NCI-H187 treated with DMSO at 0.1 percent for 48 hours (cell line): ENCODE results near the gene HCRT.
"Not testable (repeated sequence)": the region's sequence is repeated elsewhere in the genome, so short reads cannot be mapped to it uniquely, and the experiment has no call there.

Source experiments
- DNase-seq: peaks from one replicate; lab custom pipeline; 2025; lab: John Stamatoyannopoulos, UW

Gene HCRT

DNA sequence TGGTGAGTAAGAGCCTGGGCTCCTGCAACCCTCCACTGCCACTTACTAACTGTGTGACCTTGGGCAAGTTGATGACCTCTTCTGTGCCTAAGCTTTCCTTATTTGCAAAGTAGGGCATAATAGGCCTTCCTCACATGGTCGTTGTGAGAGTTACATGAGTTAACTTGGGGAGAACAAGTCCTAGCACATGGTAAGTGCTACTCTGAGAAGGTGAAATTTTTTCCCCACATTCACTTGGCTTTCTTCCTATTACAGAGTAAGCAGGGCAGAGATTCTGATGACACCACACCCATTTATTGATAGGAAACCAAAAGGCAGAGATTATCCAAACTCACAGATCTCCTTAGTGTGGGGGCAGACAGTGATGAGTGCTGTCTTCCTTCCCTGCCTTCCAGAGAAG is 5.9 kb downstream of the HCRT start:
- DNase-seq = no peak

GRCh38 chr17:42178817-42179216 is 6.4 kb downstream of the HCRT start:
- DNase-seq = no peak

- DNase-seq = no peak
Measured at GRCh38 chr17:42177684-42178083, 7.6 kb downstream of the HCRT start.

DNA sequence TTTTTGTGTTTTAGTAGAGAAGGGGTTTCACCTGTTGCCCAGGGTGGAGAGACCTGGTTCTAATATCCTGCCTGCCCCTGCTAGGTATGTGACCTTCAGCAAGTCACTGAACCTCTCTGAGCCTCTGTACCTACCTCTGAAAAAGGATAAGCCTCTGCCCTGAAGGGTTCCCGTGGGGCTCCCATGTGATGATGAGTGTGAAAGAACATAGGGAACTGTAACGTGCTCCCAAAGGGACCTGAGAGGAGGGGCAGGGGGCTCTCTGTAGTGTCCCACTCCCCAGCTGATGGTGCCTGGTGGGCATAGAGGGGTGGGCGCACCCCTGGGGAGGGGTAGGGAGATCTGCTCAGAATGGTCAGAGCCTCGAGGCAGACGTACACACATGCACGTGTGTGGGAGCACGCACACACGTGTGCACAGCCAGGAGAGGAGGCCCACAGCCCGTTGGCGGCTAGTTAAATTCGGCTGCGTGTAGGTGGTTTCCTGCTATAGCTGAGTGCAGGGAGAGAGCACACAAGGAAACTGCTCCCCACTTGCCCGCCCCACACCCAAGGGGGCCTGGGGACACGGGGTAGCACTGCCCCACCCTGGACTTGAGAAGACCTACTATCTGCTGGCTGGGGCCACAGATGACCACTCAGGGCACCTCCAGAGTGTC is 11.0 kb downstream of the HCRT start:
- DNase-seq = no peak

- no peak for DNase-seq
Measured at GRCh38 chr17:42171831-42172230, 13.4 kb downstream of the HCRT start.

GRCh38 chr17:42169351-42169750 is 15.9 kb downstream of the HCRT start:
- no peak for DNase-seq

GRCh38 chr17:42167807-42168206 is 17.4 kb downstream of the HCRT start:
- no peak for DNase-seq

DNA sequence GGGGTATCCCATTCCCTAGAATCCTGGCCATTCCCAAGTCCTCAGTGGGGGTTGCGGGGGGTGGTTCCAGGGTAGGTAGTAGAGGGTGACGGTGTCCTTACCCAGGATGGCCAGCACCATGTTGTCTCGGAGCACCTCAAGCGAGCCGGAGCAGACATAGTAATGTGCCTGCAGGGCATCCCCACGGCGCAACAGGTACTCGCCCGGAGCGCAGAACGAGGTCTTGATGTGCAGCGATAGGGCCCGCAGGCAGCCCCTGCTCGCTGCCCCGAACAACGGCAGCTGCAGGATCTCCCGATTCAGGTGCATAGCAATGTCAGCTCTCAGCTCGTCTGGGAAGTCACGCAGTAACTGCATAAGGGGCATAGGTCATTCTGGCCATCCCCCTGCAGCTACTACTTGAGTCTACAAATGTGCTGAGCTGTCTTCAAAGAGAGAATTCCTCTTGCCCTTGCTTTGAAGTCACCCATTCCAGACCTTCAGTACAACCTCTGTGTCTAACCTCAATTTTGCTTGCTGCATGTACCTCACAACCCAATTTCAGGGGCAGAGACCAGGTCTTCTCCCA is 19.0 kb downstream of the HCRT start:
- no peak for DNase-seq

DNA sequence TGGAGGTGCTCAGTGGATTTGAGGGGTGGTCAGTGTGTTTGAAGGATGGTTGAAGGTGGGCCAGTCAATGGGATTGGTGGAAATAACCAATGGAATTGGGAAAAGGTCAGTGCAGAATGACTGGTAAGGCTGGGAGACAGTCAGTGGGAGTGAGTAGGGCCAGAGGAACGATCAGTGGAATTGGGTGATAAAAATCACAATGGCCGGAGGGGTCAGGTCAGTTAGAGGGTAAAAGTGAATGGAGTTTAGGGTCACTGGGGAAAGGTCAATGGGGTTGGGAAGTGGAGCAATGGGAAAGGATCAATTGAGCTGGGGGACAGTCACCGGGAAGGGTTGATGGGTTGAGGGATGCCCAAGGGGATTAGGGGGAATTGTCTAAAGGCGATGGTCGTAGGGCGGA is 19.5 kb downstream of the HCRT start:
- no peak for DNase-seq

- DNase-seq = no peak
Measured at GRCh38 chr17:42163696-42164407, 21.4 kb downstream of the HCRT start.

GRCh38 chr17:42163113-42163512 is 22.1 kb downstream of the HCRT start:
- no peak for DNase-seq

DNA sequence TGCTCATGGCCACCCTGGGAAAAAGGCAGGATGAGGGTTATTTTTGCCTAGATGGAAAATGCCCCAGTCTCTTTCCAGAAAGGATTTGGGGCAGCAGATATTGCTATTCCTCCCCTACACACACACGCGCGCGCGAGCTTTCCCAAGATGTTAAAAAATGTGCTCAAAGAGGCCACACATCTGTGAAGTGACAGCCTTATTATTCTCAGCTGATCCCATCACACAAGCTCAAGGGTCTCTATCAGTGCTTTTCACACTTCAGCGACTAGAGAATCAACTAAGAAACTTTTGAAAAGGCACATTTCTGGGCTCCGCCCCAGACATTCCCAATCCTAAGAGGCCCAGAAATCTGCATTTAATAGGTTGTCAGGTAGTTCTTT is 24.7 kb downstream of the HCRT start:
- no peak for DNase-seq

GRCh38 chr17:42159796-42160530 is 25.3 kb downstream of the HCRT start:
- no peak for DNase-seq

DNA sequence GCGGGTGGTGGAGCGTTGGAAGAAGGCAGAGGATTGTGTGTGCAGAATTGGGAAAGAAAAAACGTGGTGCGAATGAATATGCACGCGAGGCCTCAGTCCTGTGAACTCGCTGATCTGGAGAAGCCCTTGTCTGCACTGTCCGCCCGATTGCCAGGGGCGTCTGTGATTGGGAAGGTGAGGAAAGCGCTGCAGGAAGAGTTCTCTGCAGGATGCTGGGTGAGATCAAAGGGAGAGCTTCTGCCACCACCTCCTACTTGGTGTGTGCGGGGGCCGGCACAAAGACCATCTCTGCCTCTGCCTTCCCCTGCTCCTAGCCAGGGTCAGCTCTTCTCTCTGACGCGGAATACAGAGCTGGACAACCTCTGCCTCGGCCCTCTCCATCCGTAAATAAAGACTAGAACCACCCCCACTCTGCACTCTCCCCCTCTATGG is 29.6 kb downstream of the HCRT start:
- DNase-seq = no peak

DNA sequence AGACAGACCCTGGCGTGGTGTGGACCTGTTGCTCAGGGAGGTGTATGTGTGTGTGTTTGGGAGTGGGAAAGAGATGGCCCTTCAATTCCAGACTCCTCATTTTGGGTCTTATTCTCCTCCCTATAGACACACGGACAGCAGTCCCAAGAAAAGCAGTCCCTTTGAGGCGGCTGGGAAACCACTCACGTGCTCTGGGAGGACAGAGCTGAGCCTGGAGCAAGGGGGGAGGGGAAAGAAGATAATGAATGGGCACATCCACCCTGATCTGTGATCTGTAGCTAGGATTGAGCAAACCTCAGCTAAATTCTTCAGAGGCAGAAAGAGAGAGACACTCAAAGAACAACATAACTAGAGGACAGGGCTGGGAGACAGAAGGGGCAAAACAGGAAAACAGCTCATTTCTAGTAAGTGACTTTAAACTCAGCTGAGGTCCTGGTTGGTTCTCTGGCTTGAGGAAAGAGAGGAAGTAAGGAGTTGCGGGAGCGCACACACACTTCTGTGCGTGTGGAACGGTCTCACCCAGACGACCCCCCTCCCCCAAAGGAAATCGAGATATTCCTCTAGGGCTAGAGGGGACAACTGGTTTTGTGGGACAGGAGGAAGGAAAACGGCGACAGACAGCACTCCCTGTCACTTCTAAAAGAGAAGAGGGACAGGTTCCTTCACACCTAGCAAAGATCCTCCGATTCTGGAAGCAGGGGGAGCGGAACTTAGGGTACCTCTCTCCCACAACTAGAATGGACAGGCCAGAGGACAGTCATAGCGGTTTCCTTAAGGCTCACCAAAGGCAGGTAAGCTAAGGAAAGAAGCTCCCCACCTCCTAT is 31.1 kb downstream of the HCRT start:
- DNase-seq = no peak

DNA sequence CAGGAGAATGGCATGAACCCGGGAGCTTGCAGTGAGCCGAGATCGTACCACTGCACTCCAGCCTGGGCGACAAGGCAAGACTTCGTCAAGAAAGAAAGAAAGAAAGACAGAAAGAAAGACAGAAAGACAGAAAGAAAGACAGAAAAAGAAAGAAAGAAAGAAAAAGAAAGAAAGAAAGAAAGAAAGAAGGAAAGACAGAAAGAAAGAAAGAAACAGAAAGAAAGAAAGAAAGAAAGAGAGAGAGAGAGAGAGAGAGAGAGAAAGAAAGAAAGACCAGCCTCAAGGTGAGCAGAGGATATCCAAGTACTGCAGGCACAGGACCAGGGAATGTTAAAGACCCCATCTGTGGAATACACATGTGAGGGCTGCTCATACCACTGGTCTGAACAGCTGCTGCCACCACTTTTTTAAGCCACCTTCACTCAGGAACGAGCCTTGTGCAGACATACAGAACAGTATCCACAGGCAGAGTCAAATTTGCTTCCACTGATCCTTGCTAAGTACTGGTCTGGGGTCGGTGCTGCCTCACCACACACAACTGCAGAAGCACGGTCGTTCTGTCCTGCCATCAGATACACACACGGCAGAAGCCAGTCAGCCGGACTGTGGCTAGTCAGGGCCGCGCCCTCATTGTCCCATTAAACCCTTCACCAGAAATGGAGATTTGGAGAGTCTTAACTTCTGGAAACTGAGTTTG is 38.2 kb downstream of the HCRT start:
- DNase-seq = no peak

GRCh38 chr17:42143138-42143537 is 42.1 kb downstream of the HCRT start:
- not testable (repeated sequence) for DNase-seq

- DNase-seq = no peak
Measured at GRCh38 chr17:42142371-42142896, 42.8 kb downstream of the HCRT start.

DNA sequence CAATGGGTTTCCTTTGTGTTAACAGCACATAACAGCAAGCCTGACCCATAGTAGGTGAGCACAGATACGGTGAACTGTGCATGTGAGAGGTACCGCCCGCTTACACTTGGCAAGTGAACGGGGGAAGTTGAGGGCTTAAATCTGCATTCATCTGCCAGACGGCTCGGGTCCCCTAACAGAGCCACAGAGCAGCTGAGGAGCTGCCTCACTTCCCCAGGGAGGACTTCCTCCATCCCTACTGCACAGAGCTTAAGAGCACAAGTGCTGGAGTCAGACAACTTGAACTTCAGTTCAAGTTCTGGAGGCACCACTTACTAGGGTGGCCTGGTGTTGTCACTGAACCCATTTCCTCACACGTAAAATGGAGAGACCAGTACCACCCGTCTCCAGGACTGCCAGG is 43.9 kb downstream of the HCRT start:
- no peak for DNase-seq

GRCh38 chr17:42140690-42141089 is 44.6 kb downstream of the HCRT start:
- DNase-seq = not testable (repeated sequence)
